NOMO-1 (cell line): ENCODE results near the gene SPDYE5.
"Not testable (repeated sequence)": the region's sequence is repeated elsewhere in the genome, so short reads cannot be mapped to it uniquely, and the experiment has no call there.

ENCODE experiments used
- DNase-seq, 2 experiments: peaks; one replicate each; lab custom pipeline; 2025; ENCODE audit not compliant: unreplicated experiment in 2 of 2; lab: John Stamatoyannopoulos, UW

Gene SPDYE5

GRCh38 chr7:75492020-75492419, at the start of gene SPDYE5:
Gene SPDYE5 (plus strand): TSS chr7:75492320. CDS start chr7:75494048, 1,728 bp downstream.
- DNase-seq, result not testable (repeated sequence)

GRCh38 chr7:75442465-75443111, 49.5 kb upstream of the SPDYE5 start:
- not testable (repeated sequence) for DNase-seq

- DNase-seq, result not testable (repeated sequence)
Measured at GRCh38 chr7:75449946-75450345, 42.2 kb upstream of the SPDYE5 start.

GRCh38 chr7:75452494-75452955, 39.6 kb upstream of the SPDYE5 start:
- not testable (repeated sequence) for DNase-seq

GRCh38 chr7:75456403-75456802, 35.7 kb upstream of the SPDYE5 start:
- DNase-seq, result peak; percentile 93 to 95

GRCh38 chr7:75458034-75458433, 34.1 kb upstream of the SPDYE5 start:
- DNase-seq, result not testable (repeated sequence)

- not testable (repeated sequence) for DNase-seq
Measured at GRCh38 chr7:75460541-75460940, 31.6 kb upstream of the SPDYE5 start.

- DNase-seq, result not testable (repeated sequence)
Measured at GRCh38 chr7:75470166-75470565, 22.0 kb upstream of the SPDYE5 start.

GRCh38 chr7:75477457-75477856, 14.7 kb upstream of the SPDYE5 start:
- DNase-seq, result not testable (repeated sequence)

- DNase-seq, result not testable (repeated sequence)
Measured at GRCh38 chr7:75480313-75480712, 11.8 kb upstream of the SPDYE5 start.

- not testable (repeated sequence) for DNase-seq
Measured at GRCh38 chr7:75485355-75485978, 6.7 kb upstream of the SPDYE5 start.

GRCh38 chr7:75485979-75486643, 6.0 kb upstream of the SPDYE5 start, which contains the start of gene POM121C:
Gene POM121C (minus strand): TSS chr7:75486299. CDS start chr7:75441496, 44,803 bp downstream.
- peak; percentile 86 to 88 for DNase-seq

- not testable (repeated sequence) for DNase-seq
Measured at GRCh38 chr7:75509033-75509432, 16.9 kb downstream of the SPDYE5 start.

GRCh38 chr7:75518842-75519241, 26.7 kb downstream of the SPDYE5 start:
- DNase-seq, result not testable (repeated sequence)

GRCh38 chr7:75521727-75522126, 29.6 kb downstream of the SPDYE5 start:
- DNase-seq, result not testable (repeated sequence)

- peak; percentile 37 to 48 for DNase-seq
Measured at GRCh38 chr7:75527224-75527722, 35.2 kb downstream of the SPDYE5 start.

GRCh38 chr7:75531359-75531821, 39.3 kb downstream of the SPDYE5 start:
- DNase-seq, result peak in 1 of 2 experiments; percentile 12

GRCh38 chr7:75532639-75533038, 40.5 kb downstream of the SPDYE5 start:
- no peak for DNase-seq

GRCh38 chr7:75533926-75534325, 41.8 kb downstream of the SPDYE5 start:
- DNase-seq, result no peak

- DNase-seq, result peak; percentile 86 to 100
Measured at GRCh38 chr7:75534727-75535307, 42.7 kb downstream of the SPDYE5 start.

- no peak for DNase-seq
Measured at GRCh38 chr7:75536491-75536890, 44.4 kb downstream of the SPDYE5 start.
